HG03575 (cell line): ENCODE data around the gene CAP2.

Experiments
- ATAC-seq: cut with Tn5 transposase; IDR thresholded peaks from one replicate; pipeline ENCODE4 v1.9.1; 2021; ENCODE audit not compliant: unreplicated experiment, insufficient number of reproducible peaks, low FRiP score; ENCODE audit errors: extremely low read depth

CAP2 gene

GRCh38 chr6:17591287-17591686 lies 197.9 kb downstream of the CAP2 start:
- no peak for ATAC-seq

DNA sequence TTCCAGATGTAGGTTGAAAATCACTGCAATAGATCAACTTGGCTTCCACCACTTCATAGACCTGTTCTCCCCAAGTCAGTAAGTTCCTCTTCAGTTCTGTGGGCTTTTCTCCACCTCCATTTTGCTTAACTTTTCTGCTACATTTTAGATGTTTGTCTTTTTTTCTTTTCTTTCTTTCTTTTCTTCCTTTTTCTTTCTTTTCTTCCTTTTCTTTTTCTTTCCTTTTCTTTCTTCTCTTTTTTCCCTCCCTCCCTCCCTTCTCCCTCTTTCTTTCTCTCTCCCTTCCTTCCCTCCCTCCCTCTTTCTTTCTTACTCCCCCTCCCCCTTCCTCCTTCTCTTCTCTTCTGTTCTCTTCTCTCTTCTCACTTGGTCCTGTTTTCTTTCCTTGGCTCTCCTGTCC lies 199.9 kb downstream of the CAP2 start:
- no peak for ATAC-seq

GRCh38 chr6:17596085-17596484 lies 202.7 kb downstream of the CAP2 start:
- ATAC-seq = no peak

DNA sequence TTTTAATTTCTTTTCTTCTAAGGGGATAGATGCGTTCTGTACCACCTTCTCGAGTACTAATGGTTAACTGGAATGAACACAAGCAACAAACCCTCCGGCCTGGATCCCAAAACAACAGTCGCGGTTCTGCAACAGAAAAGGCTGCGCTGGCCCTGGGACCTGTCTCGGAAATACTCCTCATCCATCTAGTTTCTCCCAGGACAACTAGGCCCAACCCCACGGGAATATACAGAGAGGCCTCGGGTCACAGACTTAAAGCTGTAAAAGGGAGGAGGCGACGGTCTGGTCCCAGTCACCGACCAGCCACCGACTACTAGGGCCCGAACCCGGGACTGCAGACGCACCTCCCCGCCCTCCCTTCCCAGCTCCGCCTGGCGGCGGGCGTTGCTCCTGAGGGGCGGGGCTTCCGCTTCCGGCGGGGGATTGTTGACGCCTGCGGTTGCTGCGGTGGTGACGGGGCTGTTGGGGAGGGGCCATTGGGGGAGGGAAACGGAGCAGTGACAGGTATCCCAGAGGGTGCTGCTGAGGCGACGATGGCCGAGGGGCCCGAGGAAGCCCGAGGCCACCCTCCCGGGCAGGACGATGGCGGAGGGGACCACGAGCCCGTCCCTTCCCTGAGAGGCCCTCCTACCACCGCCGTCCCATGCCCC lies 206.6 kb downstream of the CAP2 start, which contains the start of gene FAM8A1:
Gene FAM8A1, plus strand, starts transcription at position 426 of the 650 bp plus-strand sequence. Its CDS starts 108 bp downstream, at position 534.
- ATAC-seq = peak; percentile 50

DNA sequence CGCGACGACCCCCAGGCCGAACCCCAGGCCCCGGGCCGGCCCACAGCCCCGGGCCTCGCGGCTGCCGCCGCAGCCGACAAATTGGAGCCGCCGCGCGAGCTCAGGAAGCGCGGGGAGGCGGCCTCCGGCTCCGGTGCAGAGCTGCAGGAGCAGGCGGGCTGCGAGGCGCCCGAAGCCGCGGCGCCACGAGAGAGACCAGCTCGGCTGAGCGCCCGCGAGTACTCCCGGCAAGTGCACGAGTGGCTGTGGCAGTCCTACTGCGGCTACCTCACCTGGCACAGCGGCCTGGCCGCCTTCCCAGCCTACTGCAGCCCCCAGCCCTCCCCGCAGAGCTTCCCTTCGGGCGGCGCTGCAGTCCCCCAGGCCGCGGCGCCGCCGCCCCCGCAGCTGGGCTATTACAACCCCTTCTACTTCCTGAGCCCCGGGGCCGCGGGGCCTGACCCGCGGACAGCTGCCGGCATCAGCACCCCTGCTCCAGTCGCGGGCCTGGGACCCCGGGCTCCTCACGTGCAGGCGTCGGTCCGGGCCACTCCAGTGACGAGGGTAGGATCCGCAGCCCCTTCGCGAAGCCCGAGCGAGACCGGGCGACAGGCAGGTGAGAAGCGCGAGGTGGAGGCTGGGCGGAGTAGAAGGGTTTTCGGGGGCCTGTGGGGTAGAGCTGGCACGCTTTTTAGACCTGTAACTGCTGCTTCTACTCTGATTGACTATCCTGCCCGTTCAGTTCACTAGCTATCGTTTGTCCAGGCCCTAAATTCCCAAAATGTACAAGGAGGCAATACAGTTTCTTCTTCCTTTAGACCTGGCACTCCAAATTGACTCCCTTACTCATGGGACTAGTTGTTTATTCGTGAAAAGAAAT lies 207.4 kb downstream of the CAP2 start:
- ATAC-seq = peak; percentile 16

GRCh38 chr6:17601386-17601703 lies 207.9 kb downstream of the CAP2 start:
- ATAC-seq = no peak

- no peak for ATAC-seq
These were observed 209.5 kb downstream of the CAP2 start for GRCh38 chr6:17602888-17603287.

DNA sequence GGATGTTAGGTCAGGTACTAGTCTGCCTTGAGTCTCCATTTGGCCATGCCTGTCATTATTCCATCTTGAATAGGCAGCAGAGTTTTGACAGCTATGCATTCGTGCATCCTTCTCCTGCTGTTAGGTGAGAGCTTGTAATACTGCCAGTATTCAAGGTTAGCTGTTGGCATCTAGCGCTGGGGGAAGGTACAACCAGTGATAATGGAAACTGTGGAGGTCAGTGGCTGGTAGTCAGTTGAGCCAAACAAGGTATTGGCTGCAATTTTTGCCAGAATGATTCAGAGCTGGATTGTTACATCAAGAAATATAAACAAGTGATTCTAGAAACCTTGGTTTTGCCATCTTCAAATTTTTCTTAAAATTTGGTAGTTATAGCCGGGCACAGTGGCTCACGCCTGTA lies 213.2 kb downstream of the CAP2 start:
- no peak for ATAC-seq
